Neural cell (in vitro differentiated cells): Measurements from ENCODE around the gene WDR37. TPM values are rescaled to one million over a fixed set of nuclear protein-coding genes. Genes with fewer than 3 reads are reported as not detected.

Source experiments
- H2AFZ ChIP-seq: fragments of 200-600, 300-800 bp; sonication (generic), shearing (Covaris generic); 2 replicates; pipeline ENCODE4 v1.6.0; 2014; ENCODE audit warnings: low read depth, mild to moderate bottlenecking, antibody characterized with exemption, low read length, moderate library complexity
- H3F3A ChIP-seq: fragments of 200-600 bp; shearing (Covaris generic); 2 replicates; pipeline ENCODE4 v1.6.1; 2016; ENCODE audit warnings: mild to moderate bottlenecking, moderate library complexity, mixed read lengths, antibody characterized with exemption, low read length; ENCODE audit not compliant: insufficient read depth, poor library complexity, severe bottlenecking
- H3K27ac ChIP-seq: fragments of 200-600, 300-800 bp; sonication (generic), shearing (Covaris generic); 2 replicates; pipeline ENCODE4 v1.5.1; 2014; ENCODE audit warnings: mild to moderate bottlenecking, low read length, moderate library complexity
- H3K27me3 ChIP-seq: fragments of 300-800, 200-600 bp; sonication (generic), shearing (Covaris generic); 2 replicates; pipeline ENCODE4 v1.6.0; 2014; ENCODE audit warnings: mild to moderate bottlenecking, low read depth, low read length, moderate library complexity; ENCODE audit not compliant: insufficient read depth
- H3K36me3 ChIP-seq: fragments of 300-800, 200-600 bp; sonication (generic), shearing (Covaris generic); 2 replicates; pipeline ENCODE4 v1.5.1; 2014; ENCODE audit warnings: mild to moderate bottlenecking, antibody characterized with exemption, low read length, moderate library complexity; ENCODE audit not compliant: insufficient read depth
- H3K4me2 ChIP-seq: fragments of 300-800, 200-600 bp; sonication (generic), shearing (Covaris generic); 2 replicates; pipeline ENCODE4 v1.6.0; 2014; ENCODE audit warnings: mild to moderate bottlenecking, low read length
- H3K4me3 ChIP-seq: fragments of 300-800, 200-600 bp; sonication (generic), shearing (Covaris generic); 2 replicates; pipeline ENCODE4 v1.5.1; 2014; ENCODE audit warnings: mild to moderate bottlenecking, low read length, moderate library complexity
- H3K79me2 ChIP-seq: fragments of 200-600 bp; shearing (Covaris generic); replicated peaks from 2 replicates; pipeline ENCODE4 v1.6.0; 2014; ENCODE audit warnings: mild to moderate bottlenecking, low read length, moderate library complexity; ENCODE audit not compliant: insufficient read depth
- H3K9ac ChIP-seq: fragments of 300-800, 200-600 bp; sonication (generic), shearing (Covaris generic); 2 replicates; pipeline ENCODE4 v1.6.1; 2016; ENCODE audit warnings: mild to moderate bottlenecking, low read length, mixed read lengths
- H3K9me2 ChIP-seq: fragments of 200-600 bp; shearing (Covaris generic); 2 replicates; pipeline ENCODE4 v1.6.1; 2016; ENCODE audit warnings: mild to moderate bottlenecking, low read length, mixed read lengths; ENCODE audit not compliant: insufficient read depth
- H3K9me3 ChIP-seq: fragments of 200-600, 300-800 bp; sonication (generic), shearing (Covaris generic); 2 replicates; pipeline ENCODE4 v1.6.1; 2016; ENCODE audit warnings: mild to moderate bottlenecking, mixed run types, low read length, moderate library complexity, mixed read lengths
- H4K20me1 ChIP-seq: fragments of 200-600 bp; shearing (Covaris generic); 2 replicates; pipeline ENCODE4 v1.6.1; 2016; ENCODE audit warnings: mild to moderate bottlenecking, mixed run types; ENCODE audit not compliant: insufficient read depth
- EP300 ChIP-seq: fragments of 450-650 bp; conservative IDR thresholded peaks from 2 replicates; pipeline ENCODE4 v1.6.1; 2014; ENCODE audit warnings: antibody characterized with exemption, mild to moderate bottlenecking, moderate library complexity; ENCODE audit not compliant: poor library complexity, severe bottlenecking
- EZH2 ChIP-seq: fragments of 200-600, 300-800 bp; shearing (Covaris generic), sonication (generic); IDR thresholded peaks from 2 replicates; pipeline ENCODE4 v1.6.1; 2014; ENCODE audit warnings: antibody characterized with exemption, low read length, borderline replicate concordance, mild to moderate bottlenecking; ENCODE audit not compliant: insufficient read depth, poor library complexity, severe bottlenecking
- MXI1 ChIP-seq: fragments of 450-650 bp; conservative IDR thresholded peaks from 2 replicates; pipeline ENCODE4 v1.6.1; 2014; ENCODE audit warnings: antibody characterized with exemption, mild to moderate bottlenecking; ENCODE audit not compliant: poor library complexity, severe bottlenecking
- POLR2AphosphoS5 ChIP-seq: IDR thresholded peaks from 2 replicates; pipeline ENCODE4 v1.6.1; 2012
- RAD21 ChIP-seq: fragments of 450-650 bp; conservative IDR thresholded peaks from 2 replicates; pipeline ENCODE4 v1.6.1; 2014; ENCODE audit warnings: antibody characterized with exemption, mild to moderate bottlenecking, moderate library complexity
- SMC3 ChIP-seq: fragments of 450-650 bp; conservative IDR thresholded peaks from 2 replicates; pipeline ENCODE4 v1.6.1; 2014; ENCODE audit warnings: antibody characterized with exemption, mild to moderate bottlenecking, moderate library complexity; ENCODE audit not compliant: poor library complexity
- TAF1 ChIP-seq: IDR thresholded peaks from 2 replicates; pipeline ENCODE4 v1.6.1; 2012; ENCODE audit warnings: low read depth
- polyA plus RNA-seq: library from polyadenylated mRNA; depleted of rRNA; stranded (reverse); fragments of >200 nt; gene quantifications from 2 replicates; pipeline ENCODE4 v1.2.3, GENCODE V29; 2014
- TF ChIP-seq, protein P1 (sequence below): IDR thresholded peaks from 2 replicates; pipeline ENCODE4 v1.6.1; 2012; ENCODE audit warnings: borderline replicate concordance
- TF ChIP-seq, protein P2 (sequence below): fragments of 450-650 bp; IDR thresholded peaks from 2 replicates; pipeline ENCODE4 v1.5.1; 2014; ENCODE audit warnings: antibody characterized with exemption, mild to moderate bottlenecking, moderate library complexity; ENCODE audit not compliant: poor library complexity, severe bottlenecking

WDR37 gene
- polyA plus RNA-seq, 1 donor from 2014 or later: 32.3 TPM

DNA sequence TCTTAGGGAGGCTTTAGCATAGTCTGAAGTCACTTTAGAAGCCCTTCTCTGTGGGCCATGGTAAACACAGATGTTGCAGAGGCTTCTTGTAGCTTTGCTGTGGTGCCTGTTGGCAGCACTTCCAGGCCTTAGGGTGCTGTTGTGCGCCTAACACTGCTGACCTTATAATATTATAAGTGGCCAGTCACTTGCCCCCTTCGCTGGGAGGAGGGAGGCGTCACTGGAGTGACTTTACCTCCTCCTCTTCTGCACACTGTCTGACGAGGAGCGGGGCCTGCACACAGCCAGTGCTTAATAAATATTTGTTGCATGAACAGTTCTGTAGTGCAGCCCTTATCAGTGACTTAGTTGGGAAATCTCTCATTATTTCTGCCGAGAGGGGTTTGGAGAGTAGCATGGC, 63.3 kb downstream of the WDR37 start:
- H3K4me3 ChIP-seq: no peak overlapping the region

DNA sequence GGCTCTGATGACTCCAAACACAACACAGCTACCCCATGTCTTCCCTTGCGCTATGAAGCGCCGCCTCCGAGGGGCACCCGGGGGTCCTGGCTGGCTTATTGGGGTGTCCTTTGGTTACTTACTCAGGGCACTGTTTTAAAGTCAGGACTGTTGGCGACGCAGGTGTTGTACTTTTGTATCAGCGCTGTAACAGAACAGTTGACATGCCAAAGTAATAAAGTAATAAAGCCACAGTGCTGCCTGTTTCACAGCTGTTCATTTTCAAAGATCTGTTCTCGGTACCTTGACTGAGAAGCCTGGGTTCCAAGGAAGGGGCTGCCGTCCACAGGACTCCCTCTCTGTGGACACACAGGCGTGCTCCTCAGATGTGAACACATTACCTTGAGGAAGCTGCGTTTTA, 64.1 kb downstream of the WDR37 start:
- Histone ChIP-seq H3K9ac (no peak overlapping the region), H3K4me2 (no peak overlapping the region), H3K36me3 (no peaks in the 10 kb centered on the region), H4K20me1 (no peaks in the 10 kb centered on the region), H3K27ac (no peak overlapping the region), H3K79me2 (no peaks in the 10 kb centered on the region), H3F3A (no peaks in the 10 kb centered on the region), H3K27me3 (no peaks in the 10 kb centered on the region), H3K9me3 (no peaks in the 10 kb centered on the region), H3K4me3 (no peak overlapping the region), H3K9me2 (no peaks in the 10 kb centered on the region), H2AFZ (no peak overlapping the region)
- TF ChIP-seq RAD21: no peak

More for the DNA sequence above, 63.3 kb downstream of the WDR37 start:
- no peaks in the 10 kb centered on the region for H3K27me3 ChIP-seq
- no peak overlapping the region for H3K4me2 ChIP-seq
- no peaks in the 10 kb centered on the region for H3K9me2 ChIP-seq
- no peaks in the 10 kb centered on the region for H3K9me3 ChIP-seq
- H3K27ac ChIP-seq: no peak overlapping the region
- H3K9ac ChIP-seq: no peak overlapping the region
- H2AFZ ChIP-seq: no peak overlapping the region
- no peaks in the 10 kb centered on the region for H3F3A ChIP-seq
- no peaks in the 10 kb centered on the region for H4K20me1 ChIP-seq
- no peaks in the 10 kb centered on the region for H3K36me3 ChIP-seq
- TF ChIP-seq POLR2AphosphoS5 (no peak), RAD21 (no peak), EP300 (no peak), MXI1 (no peak), TAF1 (no peak), EZH2 (no peak), SMC3 (no peak)
- TF ChIP-seq, protein P1, sequence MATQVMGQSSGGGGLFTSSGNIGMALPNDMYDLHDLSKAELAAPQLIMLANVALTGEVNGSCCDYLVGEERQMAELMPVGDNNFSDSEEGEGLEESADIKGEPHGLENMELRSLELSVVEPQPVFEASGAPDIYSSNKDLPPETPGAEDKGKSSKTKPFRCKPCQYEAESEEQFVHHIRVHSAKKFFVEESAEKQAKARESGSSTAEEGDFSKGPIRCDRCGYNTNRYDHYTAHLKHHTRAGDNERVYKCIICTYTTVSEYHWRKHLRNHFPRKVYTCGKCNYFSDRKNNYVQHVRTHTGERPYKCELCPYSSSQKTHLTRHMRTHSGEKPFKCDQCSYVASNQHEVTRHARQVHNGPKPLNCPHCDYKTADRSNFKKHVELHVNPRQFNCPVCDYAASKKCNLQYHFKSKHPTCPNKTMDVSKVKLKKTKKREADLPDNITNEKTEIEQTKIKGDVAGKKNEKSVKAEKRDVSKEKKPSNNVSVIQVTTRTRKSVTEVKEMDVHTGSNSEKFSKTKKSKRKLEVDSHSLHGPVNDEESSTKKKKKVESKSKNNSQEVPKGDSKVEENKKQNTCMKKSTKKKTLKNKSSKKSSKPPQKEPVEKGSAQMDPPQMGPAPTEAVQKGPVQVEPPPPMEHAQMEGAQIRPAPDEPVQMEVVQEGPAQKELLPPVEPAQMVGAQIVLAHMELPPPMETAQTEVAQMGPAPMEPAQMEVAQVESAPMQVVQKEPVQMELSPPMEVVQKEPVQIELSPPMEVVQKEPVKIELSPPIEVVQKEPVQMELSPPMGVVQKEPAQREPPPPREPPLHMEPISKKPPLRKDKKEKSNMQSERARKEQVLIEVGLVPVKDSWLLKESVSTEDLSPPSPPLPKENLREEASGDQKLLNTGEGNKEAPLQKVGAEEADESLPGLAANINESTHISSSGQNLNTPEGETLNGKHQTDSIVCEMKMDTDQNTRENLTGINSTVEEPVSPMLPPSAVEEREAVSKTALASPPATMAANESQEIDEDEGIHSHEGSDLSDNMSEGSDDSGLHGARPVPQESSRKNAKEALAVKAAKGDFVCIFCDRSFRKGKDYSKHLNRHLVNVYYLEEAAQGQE: no peak
- TF ChIP-seq, protein P2, sequence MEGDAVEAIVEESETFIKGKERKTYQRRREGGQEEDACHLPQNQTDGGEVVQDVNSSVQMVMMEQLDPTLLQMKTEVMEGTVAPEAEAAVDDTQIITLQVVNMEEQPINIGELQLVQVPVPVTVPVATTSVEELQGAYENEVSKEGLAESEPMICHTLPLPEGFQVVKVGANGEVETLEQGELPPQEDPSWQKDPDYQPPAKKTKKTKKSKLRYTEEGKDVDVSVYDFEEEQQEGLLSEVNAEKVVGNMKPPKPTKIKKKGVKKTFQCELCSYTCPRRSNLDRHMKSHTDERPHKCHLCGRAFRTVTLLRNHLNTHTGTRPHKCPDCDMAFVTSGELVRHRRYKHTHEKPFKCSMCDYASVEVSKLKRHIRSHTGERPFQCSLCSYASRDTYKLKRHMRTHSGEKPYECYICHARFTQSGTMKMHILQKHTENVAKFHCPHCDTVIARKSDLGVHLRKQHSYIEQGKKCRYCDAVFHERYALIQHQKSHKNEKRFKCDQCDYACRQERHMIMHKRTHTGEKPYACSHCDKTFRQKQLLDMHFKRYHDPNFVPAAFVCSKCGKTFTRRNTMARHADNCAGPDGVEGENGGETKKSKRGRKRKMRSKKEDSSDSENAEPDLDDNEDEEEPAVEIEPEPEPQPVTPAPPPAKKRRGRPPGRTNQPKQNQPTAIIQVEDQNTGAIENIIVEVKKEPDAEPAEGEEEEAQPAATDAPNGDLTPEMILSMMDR: no peak
- no peaks in the 10 kb centered on the region for H3K79me2 ChIP-seq

DNA sequence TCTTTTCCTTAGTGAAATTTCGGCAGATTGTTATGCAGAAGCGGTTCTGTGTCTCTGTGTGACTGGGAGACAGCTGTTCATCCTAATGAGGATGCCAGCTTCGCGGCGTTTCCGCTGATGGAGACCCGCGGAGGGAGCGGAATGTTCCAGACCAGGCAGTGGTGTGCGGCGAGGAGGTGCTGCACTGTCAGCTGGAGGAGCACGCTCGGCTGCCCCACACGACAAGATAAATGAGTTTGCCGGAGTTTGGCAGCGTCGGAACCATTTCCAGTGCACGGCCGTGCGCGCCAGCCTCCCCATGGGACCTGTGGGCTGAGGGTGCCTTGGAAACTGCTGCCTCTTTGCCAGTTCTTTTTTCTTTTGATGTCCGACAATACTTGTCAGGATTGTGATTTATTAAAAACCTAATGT, 64.6 kb downstream of the WDR37 start:
- H3K4me3 ChIP-seq: no peak overlapping the region
- H2AFZ ChIP-seq: no peak overlapping the region
- no peak overlapping the region for H3K9ac ChIP-seq
- H3F3A ChIP-seq: no peaks in the 10 kb centered on the region
- H3K36me3 ChIP-seq: no peaks in the 10 kb centered on the region
- TF ChIP-seq EZH2: no peak
- no peak overlapping the region for H3K4me2 ChIP-seq
- no peaks in the 10 kb centered on the region for H3K27me3 ChIP-seq
- no peaks in the 10 kb centered on the region for H4K20me1 ChIP-seq
- no peaks in the 10 kb centered on the region for H3K9me2 ChIP-seq
- H3K9me3 ChIP-seq: no peaks in the 10 kb centered on the region
- no peaks in the 10 kb centered on the region for H3K79me2 ChIP-seq
- no peak overlapping the region for H3K27ac ChIP-seq
